CD4-positive, alpha-beta T cell treated with Interleukin-6 at 100 ng/mL for 8 hours (primary cell): ENCODE measurements around the gene MTRFR.
"Not testable (repeated sequence)": the region's sequence is repeated elsewhere in the genome, so short reads cannot be mapped to it uniquely, and the experiment has no call there.

ENCODE experiments used
- DNase-seq: peaks from one replicate; pipeline ENCODE4 v3.0.0-alpha.2; 2020; ENCODE audit warnings: mixed read lengths, low spot score

The MTRFR gene

DNA sequence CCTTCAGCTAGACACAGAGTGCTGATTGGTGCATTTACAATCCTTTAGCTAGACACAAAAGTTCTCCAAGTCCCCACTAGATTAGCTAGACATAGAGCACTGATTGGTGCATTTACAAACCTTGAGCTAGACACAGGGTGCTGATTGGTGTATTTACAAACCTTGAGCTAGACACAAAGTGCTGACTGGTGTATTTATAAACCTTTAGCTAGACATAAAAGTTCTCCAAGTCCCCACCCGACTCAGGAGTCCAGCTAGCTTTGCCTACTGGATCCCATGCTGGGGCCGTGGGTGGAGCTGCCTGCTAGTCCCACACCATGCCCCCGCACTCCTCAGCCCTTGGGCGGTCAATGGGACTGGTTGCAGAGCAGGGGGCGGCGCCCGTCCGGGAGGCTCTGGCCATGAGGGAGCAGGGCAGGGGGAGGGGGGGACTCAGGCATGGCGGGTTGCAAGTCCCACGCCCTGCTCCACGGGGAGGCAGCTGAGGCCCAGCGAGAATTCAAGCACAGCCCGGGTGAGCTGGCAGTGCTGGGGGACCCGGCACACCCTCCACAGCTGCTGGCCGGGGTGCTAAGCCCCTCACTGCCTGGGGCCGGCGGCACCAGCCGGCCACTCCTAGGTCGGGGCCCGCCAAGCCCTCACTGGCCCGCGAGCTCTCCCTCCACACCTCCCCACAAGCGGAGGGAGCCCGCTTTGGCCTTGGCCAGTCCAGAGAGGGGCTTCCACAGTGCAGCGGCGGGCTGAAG is 15.9 kb downstream of the MTRFR start:
- not testable (repeated sequence) for DNase-seq

DNA sequence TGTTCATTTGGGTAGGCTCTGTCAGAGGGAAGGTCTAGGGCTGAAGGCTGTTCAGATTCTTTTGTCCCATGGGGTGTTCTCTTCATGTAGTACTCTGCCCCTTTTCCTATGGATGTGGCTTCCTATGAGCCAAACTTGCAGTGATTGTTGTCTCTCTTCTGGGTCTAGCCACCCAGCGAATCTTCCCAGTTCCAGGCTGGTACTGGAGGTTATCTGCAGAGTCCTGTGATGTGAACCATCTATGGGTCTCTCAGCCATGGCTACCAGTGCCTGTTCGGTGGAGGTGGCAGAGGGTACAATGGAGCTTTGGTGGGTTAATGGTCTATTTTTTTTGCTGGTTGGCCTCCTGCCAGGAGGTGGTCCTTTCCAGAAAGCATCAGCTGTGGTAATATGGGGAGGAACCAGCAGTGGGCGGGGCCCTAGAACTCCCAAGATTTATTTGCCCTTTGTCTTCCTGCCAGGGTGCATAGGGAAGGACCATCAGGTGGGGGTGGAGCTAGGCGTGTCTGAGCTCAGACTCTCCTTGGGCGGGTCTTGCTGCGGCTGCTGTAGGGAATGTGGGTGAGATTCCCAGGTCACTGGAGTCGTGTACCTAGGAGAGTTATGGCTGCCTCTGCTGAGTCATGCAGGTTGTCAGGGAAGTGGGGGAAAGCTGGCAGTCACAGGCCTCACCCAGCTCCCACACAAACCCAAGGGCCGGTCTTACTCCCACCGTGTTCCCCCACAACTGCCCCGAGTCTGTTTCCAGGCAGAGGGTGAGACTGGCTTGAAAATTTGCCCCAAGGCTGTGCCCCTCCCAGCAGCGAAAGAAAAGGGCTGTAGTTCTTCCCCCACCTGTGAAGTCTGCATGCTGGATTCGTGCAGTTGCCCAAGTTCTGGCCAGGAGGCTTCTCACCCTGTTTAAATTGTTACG is 17.5 kb downstream of the MTRFR start:
- DNase-seq = no peak

DNA sequence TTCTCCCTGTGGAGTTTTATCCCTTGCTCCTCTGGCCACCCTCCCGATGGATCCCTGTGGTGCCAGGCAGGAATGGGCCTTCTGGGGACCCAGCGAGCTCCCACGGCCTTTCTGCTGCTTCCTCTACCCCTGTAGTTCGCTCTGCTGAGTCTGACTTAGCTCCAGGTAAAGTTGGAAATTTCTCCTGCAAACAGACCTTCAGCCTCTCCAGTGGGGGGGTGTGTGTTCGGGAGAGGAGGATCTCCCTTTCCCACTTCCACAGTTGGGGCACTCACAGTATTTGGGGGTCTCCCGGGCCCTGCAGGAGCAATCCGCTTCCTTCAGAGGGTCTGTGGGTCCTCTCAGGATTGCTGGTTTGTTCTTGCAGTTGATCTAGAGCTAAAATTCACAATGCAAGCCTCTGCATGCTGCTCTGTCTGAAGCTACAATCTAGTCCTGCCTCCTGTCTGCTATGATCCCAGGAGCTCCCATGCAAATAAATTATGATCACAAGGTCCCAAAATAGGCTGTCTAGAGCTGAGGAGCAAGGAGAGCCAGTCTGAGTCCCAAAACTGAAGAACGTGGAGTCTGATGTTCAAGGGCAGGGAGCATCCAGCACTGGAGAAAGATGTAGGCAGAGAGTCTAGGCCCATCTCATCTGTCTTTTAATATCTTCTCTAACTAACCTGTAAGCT is 18.3 kb downstream of the MTRFR start:
- no peak for DNase-seq

DNA sequence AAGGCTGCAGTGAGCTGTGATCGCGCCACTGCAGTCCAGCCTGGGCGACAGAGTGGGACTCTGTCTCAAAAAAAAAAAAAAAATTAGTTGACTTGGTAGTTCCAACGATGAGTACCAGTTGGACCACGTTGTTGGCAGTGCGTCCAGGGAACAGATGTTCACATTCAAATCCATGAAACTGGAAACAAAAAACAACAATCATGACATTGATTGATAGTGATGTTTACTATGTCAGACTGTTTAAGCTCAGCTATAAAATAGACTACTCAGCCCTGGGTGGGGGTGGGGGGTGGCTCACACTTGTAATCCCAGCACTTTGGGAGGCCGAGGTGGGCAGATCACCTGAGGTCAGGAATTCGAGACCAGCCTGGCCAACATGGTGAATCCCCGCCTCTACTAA is 19.1 kb downstream of the MTRFR start:
- not testable (repeated sequence) for DNase-seq

DNA sequence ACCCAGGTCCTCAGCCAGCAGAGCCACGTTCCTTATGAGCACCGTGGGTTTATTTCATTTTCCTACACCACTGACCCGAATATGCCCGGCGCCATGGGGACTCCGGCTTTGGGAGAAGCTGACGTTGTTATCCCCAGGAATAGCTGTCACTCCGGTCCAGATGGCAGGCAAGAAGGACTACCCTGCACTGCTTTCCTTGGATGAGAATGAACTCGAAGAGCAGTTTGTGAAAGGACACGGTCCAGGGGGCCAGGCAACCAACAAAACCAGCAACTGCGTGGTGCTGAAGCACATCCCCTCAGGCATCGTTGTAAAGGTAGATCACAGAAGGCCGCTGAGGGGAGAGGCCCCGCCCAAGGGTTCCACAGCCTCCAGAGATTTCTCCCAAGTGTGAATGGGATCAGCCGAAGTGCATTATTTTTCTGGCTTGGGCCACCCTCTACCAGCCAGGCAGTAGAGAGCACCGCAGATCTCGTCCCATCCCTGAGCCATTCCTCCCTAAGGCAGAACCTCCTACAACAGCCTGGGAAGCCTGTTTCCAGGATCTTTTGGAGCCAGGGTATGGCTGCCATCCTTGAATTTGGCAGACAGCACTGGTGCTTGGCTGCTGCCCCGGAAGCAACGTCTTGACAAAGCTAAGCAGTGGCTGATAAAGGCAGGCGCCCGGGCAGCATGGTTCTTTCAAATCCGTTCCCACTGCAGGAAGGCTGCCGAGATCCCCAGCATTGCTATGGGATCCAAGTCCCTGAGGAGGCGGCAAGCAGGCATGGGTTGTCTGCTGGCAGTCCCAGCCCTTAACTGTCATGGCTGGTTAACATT is 20.6 kb downstream of the MTRFR start:
- no peak for DNase-seq

DNA sequence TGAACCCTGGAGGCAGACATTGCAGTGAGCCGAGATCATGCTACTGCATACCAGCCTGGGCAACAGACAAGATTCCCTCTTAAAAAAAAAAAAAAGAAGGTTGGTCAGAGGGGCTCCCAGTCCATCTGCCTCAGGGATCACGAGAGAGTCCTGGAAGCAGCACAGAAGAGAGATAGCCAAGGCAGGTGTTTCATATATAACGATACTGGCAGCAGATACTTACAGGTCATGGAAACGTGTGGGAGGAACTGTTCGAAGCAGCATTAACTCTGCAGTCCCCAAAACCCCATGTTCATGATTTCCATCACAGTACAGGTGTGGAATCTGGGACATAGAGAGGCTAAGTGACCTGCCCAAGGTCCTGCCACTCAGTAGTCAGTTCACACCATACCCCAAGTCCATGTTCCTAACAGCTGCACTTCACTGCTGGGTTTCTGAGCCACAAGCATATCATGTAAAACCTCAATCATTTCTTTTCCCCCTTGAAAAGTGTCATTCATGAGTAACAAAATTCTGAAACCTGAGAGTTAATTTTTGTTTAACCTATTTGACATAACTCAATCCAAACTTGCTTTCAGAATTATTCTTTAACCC is 21.7 kb downstream of the MTRFR start:
- no peak for DNase-seq

DNA sequence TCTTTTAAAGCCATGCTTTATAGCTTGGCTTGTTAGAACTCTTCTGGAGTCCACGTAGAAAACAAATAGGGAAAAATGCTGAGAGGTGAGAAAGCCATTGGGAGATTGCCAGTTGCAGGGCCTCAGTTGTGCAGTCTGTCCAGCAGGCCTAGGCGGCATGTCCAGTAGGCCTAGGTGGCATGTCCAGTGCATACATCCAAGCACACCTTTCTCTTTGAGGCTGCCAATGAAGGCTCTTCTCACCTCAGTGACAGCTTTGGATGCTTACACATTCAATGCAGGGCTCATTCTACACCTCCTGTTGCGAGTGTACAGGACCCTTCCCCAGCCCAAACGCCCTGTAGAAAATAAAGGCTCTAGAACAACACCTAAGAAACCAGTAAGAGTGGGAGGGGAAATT is 25.4 kb downstream of the MTRFR start:
- no peak for DNase-seq

DNA sequence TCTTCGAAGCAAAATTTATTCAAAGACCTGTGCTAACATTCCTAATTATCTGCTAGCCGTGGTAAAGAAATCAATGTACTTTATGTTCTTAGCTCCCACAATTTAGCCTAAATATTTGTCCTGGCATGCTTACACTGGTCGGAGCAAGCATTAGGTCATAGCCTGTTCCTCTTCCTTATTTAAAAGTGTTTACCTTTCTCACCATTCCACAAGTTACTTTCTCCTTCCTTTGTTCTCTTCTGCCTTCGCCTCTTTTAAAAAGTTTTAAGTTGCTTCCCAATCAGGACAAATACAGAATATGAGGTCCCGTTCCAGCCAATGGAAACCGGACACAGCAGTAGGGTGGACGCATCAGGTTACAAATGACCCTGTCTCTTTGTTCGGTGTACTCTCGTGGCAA is 26.8 kb downstream of the MTRFR start:
- DNase-seq = no peak

DNA sequence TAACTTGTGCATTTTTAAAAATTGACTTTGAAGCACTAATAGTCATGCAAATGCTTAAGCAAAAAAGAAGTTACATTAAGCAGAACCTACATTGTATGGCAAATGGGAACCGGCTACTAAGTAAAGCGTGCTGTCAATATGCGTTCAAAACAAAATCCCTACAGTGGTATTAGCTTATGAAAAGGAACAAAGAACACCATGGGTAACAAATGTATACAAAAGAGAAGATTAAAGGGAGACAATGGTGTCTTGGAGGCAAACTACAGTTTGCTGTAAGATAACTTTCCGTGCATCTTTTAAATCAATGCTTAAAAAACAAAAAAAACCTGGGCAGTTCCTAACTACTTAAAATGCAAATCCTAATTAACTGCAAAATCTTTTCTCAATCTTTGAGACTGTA is 28.0 kb downstream of the MTRFR start:
- DNase-seq = no peak

DNA sequence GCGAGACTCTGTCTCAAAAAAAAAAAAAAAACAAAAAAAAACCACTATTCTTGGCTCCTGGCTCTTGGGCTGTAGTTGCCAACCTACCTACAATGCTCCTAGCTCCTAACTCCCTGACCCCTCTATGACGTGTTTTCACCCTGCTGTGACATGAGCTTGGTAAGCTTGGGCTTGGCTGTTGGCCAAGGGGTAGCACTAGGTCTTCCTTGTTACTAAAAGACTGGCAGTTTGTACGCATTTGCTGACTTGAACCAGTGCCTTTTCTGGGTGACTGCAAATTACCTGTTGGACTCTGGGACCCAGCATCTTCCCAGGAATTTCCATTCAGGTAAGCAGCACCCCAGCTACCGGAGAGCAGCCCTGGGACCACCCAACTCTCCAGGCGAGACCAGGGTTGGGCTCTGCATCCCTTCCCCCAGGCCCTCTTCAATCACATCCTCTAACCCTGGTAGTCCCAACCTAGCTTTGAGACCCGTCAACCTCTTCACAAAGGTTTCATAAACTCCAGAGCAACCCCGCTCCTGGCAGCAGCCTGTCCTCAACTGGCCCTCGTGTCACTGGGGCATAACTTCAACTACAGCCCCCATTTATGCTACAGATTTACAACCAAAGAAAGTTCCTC is 30.1 kb downstream of the MTRFR start:
- DNase-seq = no peak

DNA sequence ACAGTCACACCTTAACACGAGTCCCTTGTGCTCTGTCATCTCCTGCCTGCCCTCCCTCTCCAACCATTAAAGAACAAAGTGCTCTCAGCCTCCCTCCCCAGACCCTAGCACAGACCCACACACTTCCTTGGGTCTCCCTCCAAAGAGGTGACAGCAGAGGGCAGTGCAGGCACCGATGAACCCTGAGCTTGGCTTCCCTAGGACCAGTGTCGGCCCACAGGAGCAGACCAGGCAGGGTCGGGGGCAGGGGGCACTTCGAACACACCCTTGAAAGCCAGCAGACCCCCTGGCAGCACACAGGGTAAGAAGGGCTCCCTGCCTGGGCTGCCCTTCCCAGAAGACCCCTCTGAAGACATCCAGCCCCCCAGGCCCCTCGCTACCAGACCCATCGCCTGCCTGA is 31.4 kb downstream of the MTRFR start:
- no peak for DNase-seq

DNA sequence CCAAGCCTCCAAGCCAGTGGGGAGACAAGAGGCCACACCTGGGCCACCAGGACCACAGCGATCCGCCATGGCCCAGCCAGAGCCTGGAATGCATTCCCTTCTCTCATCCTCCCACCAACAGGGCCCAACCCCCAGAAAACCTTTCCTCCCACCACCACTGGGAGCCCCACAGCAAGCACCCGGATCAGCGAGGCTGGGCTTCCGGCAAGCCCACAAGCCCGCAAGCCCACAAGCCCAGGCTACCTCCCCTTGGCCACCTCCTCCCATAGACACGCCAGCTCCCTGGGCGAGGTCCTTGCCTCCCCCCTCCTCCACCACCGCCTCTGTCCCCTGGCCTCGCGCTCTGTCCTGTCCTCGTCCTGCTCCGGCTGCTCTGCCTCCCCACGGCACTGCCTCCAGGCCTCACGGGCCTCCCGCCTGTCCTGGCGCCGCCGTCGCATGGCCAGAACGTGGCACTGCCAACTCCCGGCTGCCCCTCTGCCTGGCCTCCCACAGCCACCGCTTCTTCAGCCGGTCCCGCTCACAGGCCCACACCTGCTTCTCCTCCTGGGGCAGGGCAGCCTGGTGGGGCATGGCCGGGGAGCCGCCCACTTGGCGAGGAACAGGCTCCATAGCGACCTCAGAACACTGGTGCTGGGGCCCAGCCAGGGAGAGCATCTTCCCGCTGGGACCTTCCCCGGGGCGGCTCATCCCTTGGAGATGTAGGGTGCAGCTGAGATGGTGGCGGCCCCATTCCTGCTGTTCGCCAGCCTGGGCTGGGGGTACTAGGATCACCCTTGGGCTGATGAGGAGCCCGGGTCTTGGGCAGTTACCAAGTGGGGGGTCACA is 32.8 kb downstream of the MTRFR start:
- no peak for DNase-seq

DNA sequence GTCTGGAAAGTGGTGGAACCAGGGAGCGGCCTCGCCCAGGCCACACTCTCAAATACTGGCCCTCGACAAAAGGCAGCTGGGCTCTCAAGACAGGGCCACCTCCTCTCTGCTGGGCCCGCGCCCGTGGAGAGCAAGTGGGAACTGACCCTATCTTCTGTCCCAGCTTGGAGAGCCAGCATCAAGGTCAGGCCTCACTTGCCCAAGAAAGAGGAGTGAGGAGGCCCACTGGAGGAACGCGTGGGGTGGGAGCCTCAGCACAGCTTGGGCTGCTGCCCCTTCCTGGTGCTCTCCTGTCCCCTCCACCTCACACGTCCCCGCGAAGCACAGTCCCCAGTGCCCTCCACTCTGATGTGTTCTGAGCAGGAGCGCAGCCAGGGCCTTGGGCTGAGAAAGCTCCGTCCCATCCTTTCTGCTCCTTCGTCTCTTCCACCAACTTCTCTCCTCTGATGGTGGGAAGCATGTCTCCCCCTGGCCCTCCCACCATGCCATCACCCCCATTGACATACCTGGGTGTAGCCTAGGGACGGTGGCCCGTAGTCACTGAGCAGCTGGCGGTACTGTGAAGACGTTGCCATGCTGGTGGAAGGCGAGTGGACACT is 33.5 kb downstream of the MTRFR start:
- DNase-seq = no peak

DNA sequence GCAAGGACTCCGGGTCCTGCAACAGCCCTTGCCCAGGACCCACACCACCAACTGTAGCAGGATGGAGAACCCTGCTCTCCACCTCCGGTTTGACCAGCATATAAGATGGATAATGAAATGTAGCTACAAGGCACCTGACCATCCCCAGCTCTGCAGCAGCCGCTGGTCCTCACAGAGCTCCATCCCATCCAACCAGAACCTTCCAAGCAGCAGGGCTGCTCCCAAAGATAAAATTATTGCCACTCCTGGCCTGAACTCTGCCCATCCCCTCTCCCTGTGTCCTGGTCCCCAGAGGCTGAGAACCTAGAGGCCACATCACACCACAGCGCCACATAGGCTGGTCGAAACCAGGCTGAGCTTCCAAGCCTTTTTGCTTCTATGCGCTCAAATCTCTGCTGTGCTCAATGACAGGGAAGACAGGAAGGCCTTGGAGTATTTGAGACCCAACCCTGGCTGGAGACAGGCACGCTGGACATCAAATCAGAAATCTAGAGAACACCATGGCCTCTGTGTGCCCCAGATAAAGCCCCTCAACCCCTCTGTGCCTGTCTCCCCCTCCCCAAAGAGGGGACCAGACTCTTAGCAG is 34.2 kb downstream of the MTRFR start:
- no peak for DNase-seq

DNA sequence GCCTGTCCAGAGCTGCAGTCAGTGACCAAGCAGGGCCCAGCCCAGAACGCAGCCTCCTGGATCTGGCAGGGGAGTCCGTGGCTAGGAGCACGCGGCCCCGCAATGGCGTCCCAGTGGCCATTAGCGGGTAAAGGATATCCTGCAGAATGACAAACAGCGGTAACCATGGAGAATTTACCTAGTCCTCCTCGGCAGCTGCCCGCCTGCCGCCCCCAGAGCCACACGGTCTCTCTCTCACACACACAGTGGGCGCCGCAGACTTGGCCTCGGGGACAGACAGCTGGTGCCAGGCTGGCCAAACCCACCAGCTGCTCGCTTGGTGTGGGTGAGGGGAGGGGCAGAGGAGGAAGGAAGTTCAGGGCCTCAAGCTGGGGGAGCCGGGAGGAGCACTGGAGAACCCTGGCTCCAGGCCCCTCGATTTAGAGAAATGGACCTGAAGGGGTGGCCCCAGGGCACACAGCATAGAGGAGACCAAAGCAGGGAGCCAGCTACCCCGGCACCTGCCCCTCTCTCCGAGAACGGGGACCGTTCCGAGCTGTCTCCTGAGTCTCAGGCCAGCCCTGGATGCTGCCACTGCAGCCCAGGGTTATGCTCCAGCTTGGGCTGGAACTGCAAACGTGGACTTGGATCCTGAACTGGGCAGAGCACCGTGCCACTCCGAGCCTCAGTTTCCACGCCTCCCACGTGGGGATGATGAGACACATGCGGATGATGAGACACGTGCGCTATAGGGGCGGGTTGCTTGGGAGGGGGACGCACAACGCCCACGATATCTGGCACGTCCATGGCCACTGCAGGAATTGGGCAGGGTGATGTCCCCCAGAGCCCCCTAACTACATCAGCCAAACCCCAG is 35.0 kb downstream of the MTRFR start:
- DNase-seq = no peak

DNA sequence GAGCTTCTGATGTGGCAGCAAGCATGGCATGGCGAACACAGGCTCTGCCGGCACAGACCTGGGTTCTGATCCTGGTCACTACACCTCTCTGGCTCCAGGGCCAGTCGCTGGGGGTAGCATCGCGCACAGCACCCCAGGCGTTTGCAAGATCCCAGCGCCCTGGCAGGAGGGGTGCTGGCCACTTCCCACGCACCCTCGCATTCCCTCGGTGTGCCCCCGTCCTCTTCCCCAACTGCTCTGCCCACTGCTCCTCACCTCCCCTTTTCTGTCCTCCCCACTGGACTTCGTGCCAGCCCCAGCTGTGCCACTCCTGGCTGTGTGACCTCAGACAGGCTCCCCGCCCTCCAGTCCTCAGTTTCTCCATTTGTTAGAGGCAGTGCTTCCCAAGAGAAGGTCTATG is 35.6 kb downstream of the MTRFR start:
- no peak for DNase-seq

DNA sequence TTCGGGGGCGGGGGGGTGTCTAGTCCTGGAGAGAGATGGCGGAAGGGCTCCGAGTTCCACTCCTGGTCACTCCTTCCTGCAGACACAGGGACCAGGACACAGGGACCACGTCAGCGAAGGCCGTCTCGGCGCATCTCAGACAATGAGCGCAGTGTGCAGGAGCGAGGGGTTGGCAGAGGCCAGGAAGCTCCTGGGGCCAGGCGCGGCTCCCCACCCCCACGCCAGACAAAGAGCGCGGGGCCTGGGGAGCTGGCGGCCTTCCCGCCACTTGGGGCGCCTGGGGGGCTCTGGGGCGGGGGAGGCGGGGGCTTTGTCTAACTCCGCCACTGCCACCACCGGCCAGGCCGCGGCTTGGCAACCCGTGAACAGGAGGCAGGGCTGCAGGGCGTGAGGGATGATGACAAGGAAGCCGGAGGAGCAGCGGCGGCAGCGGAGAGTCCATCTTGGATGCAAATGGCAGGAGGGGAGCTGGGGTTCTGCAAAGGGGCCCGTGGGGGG is 36.2 kb downstream of the MTRFR start:
- DNase-seq = no peak

DNA sequence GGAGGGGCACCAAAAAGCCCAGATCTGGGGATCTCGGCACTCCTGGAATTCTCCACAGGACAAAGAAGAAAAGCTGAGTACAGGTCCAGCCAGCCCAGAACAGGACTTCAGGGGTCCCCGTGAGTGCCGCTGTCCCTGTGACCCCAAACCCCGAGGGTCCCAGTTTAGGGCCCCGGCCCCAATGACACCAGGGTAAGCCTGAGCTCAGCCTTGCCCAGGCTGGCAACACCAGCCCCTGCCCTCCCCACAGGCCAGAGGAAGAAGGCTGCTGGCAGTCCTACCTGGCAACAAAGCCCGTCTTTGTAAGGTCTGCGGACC is 36.6 kb downstream of the MTRFR start:
- DNase-seq = no peak
